Measurements from ENCODE around the gene DLGAP4.
"Not testable (repeated sequence)": the region's sequence is repeated elsewhere in the genome, so short reads cannot be mapped to it uniquely, and the experiment has no call there.

Gene DLGAP4

GRCh38 chr20:36519012-36519719 lies 213.0 kb downstream of the DLGAP4 start:
- no peak for DNase-seq

GRCh38 chr20:36519944-36520343 lies 213.8 kb downstream of the DLGAP4 start:
- DNase-seq: no peak

GRCh38 chr20:36521526-36521925 lies 215.4 kb downstream of the DLGAP4 start:
- no peak for DNase-seq

GRCh38 chr20:36522412-36522811 lies 216.3 kb downstream of the DLGAP4 start:
- not testable (repeated sequence) for DNase-seq

- DNase-seq: no peak
Observed at GRCh38 chr20:36523341-36523740, 217.2 kb downstream of the DLGAP4 start.

- DNase-seq: no peak
Observed at GRCh38 chr20:36525620-36526365, 219.7 kb downstream of the DLGAP4 start.

GRCh38 chr20:36526521-36527011 lies 220.4 kb downstream of the DLGAP4 start:
- no peak for DNase-seq

GRCh38 chr20:36527331-36528125 lies 221.4 kb downstream of the DLGAP4 start:
- DNase-seq: no peak

- DNase-seq: no peak
Observed at GRCh38 chr20:36528176-36528874, 222.2 kb downstream of the DLGAP4 start.

GRCh38 chr20:36528875-36529417 lies 222.8 kb downstream of the DLGAP4 start:
- no peak for DNase-seq

GRCh38 chr20:36532388-36532787 lies 226.2 kb downstream of the DLGAP4 start:
- DNase-seq: no peak

GRCh38 chr20:36532822-36533221 lies 226.7 kb downstream of the DLGAP4 start:
- DNase-seq: no peak

GRCh38 chr20:36538026-36538722 lies 232.0 kb downstream of the DLGAP4 start:
- DNase-seq: no peak

- no peak for DNase-seq
Observed at GRCh38 chr20:36540551-36541211, 234.5 kb downstream of the DLGAP4 start.

- DNase-seq: peak; percentile 56
Observed at GRCh38 chr20:36541227-36541767, 235.2 kb downstream of the DLGAP4 start, which contains the start of gene MYL9. TSS of gene MYL9 (plus strand) at chr20:36541519. CDS start at chr20:36544885, 3,366 bp downstream.

GRCh38 chr20:36541768-36542488 lies 235.8 kb downstream of the DLGAP4 start:
- peak; percentile 16 for DNase-seq

- no peak for DNase-seq
Observed at GRCh38 chr20:36542516-36543183, 236.5 kb downstream of the DLGAP4 start.

GRCh38 chr20:36543184-36544133 lies 237.3 kb downstream of the DLGAP4 start:
- peak; percentile 61 for DNase-seq
